NCI-H226 (cell line): ENCODE measurements around the gene DNMBP.
A peak's percentile ranks its signal among the peaks of the same experiment; 100 is the strongest.
"Not testable (repeated sequence)": the region's sequence is repeated elsewhere in the genome, so short reads cannot be mapped to it uniquely, and the experiment has no call there.

Source experiments
- DNase-seq: peaks from one replicate; pipeline ENCODE4 v3.0.0-alpha.2; 2015

The DNMBP gene

GRCh38 chr10:99945263-99945662, 64.5 kb downstream of the DNMBP start:
- DNase-seq, result peak; percentile 62

DNA sequence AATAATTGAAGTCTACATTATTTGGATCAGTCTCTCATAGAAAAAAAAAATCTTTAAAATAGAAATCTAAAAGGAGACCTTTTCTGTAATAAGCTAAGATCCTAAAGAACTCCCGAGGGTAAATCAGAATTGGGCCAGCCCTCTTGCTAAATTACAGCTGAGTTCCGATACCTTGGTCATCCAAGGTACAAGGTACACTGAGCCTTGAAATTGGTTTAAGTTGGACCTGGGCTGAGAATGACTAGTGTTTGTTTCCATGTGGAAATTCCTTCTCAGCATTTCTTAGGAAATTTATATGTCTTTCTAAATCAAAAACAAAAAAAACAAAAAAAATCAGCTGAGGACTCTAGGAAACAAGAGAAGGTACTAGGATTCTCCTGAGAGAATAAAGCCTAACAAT, 64.9 kb downstream of the DNMBP start:
- no peak for DNase-seq

GRCh38 chr10:99943908-99944307, 65.8 kb downstream of the DNMBP start:
- DNase-seq, result no peak

GRCh38 chr10:99941942-99942820, 67.6 kb downstream of the DNMBP start:
- DNase-seq, result peak; percentile 90

- peak; percentile 86 for DNase-seq
These were observed 71.2 kb downstream of the DNMBP start for GRCh38 chr10:99938563-99938962.

DNA sequence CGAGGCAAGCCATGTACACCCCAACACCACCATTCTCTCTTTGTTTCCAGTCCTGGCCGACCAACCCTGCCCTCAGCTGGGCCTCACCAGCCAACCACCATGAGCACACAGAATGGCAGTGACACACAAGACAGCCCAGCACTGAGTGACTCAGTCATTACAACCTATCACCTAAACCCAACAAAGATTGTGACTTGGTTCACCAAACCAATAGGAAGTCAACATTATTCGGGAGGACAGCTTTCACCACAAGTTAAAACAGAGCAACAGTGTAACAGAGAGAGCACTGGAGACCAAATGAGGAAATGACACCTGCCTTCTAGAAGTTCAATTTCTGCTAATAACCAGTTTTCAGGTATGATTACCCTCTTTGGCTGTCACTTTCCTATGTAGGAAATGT, 72.1 kb downstream of the DNMBP start:
- DNase-seq, result no peak

- DNase-seq, result not testable (repeated sequence)
These were observed 77.4 kb downstream of the DNMBP start for GRCh38 chr10:99932203-99932957.

DNA sequence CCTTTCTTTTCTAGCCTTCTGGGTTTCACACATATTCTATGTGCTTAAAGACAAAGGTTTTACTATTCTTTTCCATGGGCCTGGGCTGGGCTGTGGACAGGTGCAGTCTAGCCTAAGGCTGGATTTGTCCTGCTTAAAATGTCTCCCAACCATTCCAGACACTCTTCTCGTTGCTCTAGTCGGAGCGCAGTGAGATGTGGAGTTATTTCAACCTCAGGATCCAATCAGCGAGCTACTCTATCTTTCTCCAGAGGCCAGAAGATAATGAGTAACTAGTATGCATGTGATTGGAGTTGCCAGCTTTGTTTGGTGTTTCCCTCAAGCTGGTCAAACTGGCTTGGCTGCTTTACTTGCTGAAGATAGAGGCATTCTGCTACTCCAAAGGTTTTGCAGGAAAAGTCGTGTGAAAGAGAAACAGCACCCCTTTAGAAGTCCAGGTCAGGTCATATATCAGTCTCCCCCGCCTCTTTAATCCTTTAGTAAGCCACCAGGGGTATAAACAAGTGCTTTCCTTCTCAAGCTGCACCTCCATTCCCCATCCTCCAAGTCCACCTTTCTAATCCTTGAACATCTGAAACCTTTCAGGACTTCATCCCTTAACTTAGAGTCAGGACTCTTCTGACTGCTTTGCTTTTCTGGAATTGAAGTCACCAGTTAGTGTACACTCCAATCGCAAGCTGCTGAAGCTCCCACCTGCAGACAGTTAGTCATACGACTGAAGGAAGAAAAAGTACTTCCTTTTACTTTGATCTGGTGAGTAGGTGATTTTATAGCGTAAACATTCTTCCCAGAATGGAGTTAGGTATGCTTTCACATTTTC, 78.8 kb downstream of the DNMBP start:
- DNase-seq, result peak; percentile 54

- DNase-seq, result no peak
These were observed 80.4 kb downstream of the DNMBP start for GRCh38 chr10:99929360-99929759.

- no peak for DNase-seq
These were observed 81.9 kb downstream of the DNMBP start for GRCh38 chr10:99927721-99928280.

DNA sequence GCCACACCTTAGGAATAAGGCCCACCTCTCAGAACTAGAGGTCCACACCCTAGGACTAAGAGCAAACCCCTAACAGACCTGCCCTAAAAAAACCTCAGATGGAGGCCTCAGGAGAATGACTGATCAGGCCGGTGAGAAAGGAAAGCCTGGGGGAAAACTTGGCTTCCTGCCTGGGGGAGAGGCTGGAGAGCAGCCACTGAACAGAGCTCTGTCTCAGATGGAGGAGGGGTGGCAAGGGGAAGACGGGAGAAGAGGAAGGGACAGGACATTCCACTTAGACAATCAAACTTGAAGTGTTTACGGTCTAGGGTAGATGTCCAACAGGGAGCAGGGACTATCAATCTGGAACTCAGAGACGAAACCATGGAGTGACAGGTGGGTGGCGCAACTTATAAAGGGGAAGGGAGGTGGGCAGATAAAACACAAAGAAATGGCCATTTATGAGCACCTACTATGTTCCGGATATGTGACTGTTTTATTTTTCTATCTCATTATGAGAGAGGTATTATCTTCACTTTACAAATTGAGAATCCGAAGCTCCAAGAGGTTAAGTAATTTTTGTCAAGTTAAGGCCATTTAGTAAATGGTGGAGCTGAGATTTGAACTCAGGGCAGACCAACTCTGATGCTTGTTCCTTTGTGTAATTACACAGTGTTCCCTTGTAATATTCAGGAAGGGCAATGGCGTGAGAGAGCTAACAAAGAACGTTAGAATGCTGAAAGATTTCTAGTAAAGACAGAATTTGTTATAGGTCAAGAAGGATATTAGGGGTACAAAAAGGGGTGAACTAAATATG, 82.6 kb downstream of the DNMBP start:
- DNase-seq, result peak; percentile 70

- no peak for DNase-seq
These were observed 85.1 kb downstream of the DNMBP start for GRCh38 chr10:99924451-99925255.

GRCh38 chr10:99921948-99922347, 87.8 kb downstream of the DNMBP start:
- DNase-seq, result no peak

DNA sequence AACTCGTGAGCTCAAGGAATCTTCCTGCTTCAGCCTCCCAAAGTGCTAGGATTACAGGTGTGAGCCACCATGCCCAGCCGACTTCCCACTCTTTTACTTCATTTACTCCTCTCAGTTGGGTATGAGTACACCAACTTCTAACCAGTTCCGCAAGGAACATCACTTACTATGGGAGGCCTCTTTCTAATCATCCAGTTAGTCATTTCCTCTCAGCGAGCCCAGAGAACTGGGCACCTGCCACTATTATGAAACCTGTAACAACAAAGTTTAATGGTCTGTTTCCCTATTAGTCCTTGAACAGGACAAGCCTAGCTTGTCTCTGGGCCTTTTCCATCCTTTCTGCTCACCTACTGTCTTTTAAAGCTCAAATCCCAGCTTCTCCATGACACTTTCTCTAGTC, 88.8 kb downstream of the DNMBP start:
- DNase-seq, result peak; percentile 78

DNA sequence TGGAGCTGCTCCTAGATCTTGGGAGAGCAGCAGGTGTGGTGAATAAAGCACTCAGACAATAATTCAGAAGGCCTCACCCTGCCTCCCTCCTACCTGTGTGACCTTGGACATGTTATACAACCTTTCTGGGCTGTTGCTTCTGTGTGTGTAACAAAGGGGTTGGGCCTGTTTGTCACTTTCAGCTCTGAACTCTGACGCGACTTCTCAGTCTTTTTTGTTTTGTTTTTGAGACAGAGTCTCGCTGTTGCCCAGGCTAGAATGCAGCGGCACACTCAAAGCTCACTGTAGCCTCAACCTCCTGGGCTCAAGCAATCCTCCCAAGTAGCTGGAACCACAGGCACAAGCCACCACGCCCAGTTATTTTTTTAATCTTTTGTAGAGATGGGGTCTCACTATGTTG, 89.3 kb downstream of the DNMBP start:
- DNase-seq, result no peak

DNA sequence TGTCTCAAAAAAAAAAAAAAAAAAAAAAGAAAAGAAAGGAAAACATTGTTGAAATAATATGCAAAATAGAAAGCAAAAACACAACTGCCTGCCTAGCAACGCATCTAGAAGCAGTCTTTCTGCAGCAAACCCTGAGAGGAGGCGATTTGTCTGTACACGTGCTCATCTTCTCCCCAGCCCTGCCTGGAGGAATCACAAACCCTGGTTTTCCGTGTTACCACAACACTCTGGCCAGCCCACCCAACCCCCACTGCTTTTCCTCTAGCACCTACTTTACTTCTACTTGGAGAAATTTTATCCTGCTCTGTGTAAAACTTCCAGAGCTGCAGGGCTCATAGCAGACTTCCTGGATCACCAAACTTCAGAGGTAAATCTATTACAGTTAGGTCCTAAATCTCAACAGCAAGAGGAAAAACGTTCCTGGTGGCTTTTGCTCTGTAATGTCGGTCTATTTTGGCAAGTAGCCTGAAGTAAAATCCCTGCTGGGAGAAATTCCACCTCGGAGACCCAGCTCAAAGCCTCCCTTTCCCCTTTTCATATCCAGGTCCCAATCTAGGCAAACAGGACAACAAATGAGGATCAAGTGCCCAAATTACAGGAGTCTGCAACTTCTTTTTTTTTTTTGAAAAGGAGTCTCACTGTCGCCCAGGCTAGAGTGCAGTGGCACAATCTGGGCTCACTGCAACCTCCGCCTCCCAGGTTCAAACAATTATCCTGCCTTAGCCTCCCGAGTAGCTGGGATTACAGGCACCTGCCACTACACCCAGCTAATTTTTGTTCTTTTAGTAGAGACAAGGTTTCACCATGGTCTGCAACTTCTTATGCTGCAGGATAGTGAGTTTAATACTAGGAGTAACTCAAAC, 91.6 kb downstream of the DNMBP start:
- no peak for DNase-seq

GRCh38 chr10:99916776-99917175, 93.0 kb downstream of the DNMBP start:
- DNase-seq, result no peak

- DNase-seq, result no peak
These were observed 94.3 kb downstream of the DNMBP start for GRCh38 chr10:99915414-99915813.

- DNase-seq, result no peak
These were observed 95.5 kb downstream of the DNMBP start for GRCh38 chr10:99914236-99914635.

- no peak for DNase-seq
These were observed 95.9 kb downstream of the DNMBP start for GRCh38 chr10:99913831-99914235.
